Endodermal cell (in vitro differentiated cells): ENCODE measurements around the gene KIFBP. TPM values are rescaled to one million over a fixed set of nuclear protein-coding genes. Genes with fewer than 3 reads are reported as not detected.

ENCODE experiments used
- DNase-seq: peaks from one replicate; pipeline ENCODE4 v3.0.0-alpha.2; 2017
- H3K27ac ChIP-seq: 2 replicates; pipeline ENCODE4 v1.5.1; 2013; ENCODE audit warnings: mild to moderate bottlenecking, low read depth, low read length, moderate library complexity
- H3K27me3 ChIP-seq: 2 replicates; pipeline ENCODE4 v1.6.1; 2013; ENCODE audit warnings: mild to moderate bottlenecking, low read length, moderate library complexity; ENCODE audit not compliant: insufficient read depth, control insufficient read depth, poor library complexity, severe bottlenecking
- H3K36me3 ChIP-seq: 2 replicates; pipeline ENCODE4 v1.7.0; 2013; ENCODE audit warnings: mild to moderate bottlenecking, low read length, moderate library complexity; ENCODE audit not compliant: control insufficient read depth, insufficient read depth
- H3K4me1 ChIP-seq: one replicate; pipeline ENCODE4 v1.7.0; 2013; ENCODE audit warnings: low read length; ENCODE audit not compliant: control insufficient read depth, insufficient read depth
- H3K4me3 ChIP-seq: 2 replicates; pipeline ENCODE4 v1.5.1; 2013; ENCODE audit warnings: mild to moderate bottlenecking, low read length, moderate library complexity
- H3K9ac ChIP-seq: 2 replicates; pipeline ENCODE4 v1.6.1; 2013; ENCODE audit warnings: mild to moderate bottlenecking, low read length, moderate library complexity; ENCODE audit not compliant: poor library complexity, severe bottlenecking; ENCODE audit errors: extremely low read depth
- H3K9me3 ChIP-seq: 2 replicates; pipeline ENCODE4 v1.6.1; 2013; ENCODE audit warnings: mild to moderate bottlenecking, low read length, moderate library complexity; ENCODE audit not compliant: control insufficient read depth
- H3K27ac Mint-ChIP-seq: 2 replicates; pipeline ENCODE4 v1.8.0; 2020; ENCODE audit warnings: mixed read lengths
- H3K27me3 Mint-ChIP-seq: 2 replicates; pipeline ENCODE4 v1.8.0; 2021; ENCODE audit warnings: mild to moderate bottlenecking, mixed read lengths; ENCODE audit not compliant: insufficient read depth
- H3K36me3 Mint-ChIP-seq: 2 replicates; pipeline ENCODE4 v1.8.0; 2020; ENCODE audit warnings: low read depth, mixed read lengths
- H3K4me1 Mint-ChIP-seq: 2 replicates; pipeline ENCODE4 v1.8.0; 2020; ENCODE audit warnings: mixed read lengths
- H3K4me3 Mint-ChIP-seq: 2 replicates; pipeline ENCODE4 v1.8.0; 2020; ENCODE audit warnings: mild to moderate bottlenecking, moderate library complexity, mixed read lengths
- H3K9me3 Mint-ChIP-seq: 2 replicates; pipeline ENCODE4 v1.8.0; 2020; ENCODE audit warnings: mild to moderate bottlenecking, mixed read lengths
- WGBS, 2 experiments: methylation state at CpG; one replicate each; pipeline versions ENCODE4 v1.1.5 to v1.1.7; 2013; ENCODE audit warnings: missing lambda C conversion rate in 2 of 2, mixed read lengths in 1 of 2; ENCODE audit not compliant: insufficient coverage in 1 of 2, insufficient read length in 1 of 2; 5-methylcytosine and 5-hydroxymethylcytosine counted together
- total RNA-seq, 2 donors: library from RNA; stranded (reverse); fragmentation: NEBNext Ultra II Directional in 1 of 2; extraction: Animal tissue kit (Norgen Biotek cat#: 25700) in 1 of 2; gene quantifications; 2 replicates in 1 of 2; 3 replicates in 1 of 2; pipeline ENCODE4 v1.2.1, GENCODE V29; 2021
- TF ChIP-seq, protein P1 (sequence below): fragments of 200-600 bp; sonication (generic); conservative IDR thresholded peaks from 2 replicates; pipeline ENCODE4 v1.5.0; 2021; ENCODE audit warnings: antibody characterized with exemption, mild to moderate bottlenecking

KIFBP gene
- total RNA-seq, 2 donors from 2014 or later: 36.4 to 36.8 TPM

DNA sequence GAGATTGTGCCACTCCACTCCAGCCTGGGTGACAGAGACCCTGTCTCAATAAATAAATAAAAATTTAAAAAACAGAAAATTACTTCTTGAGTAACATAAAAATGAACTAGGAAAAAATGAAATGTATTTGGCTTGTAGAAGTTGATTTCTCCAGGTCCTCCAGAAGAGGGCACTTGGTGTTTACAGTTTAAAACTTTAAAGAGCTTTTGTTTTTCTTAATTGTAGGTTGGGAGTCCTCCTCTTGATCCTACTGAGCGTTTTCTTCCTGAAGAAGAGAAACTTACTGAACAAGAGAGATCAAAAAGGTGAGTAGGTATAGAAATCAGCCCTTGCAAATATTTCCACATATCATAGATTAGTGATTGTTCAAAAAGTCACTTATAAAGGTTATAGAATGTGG, 16.2 kb downstream of the KIFBP start:
- H3K27ac Mint-ChIP-seq: no peak overlapping the region
- WGBS, 2 experiments: 67% methylated on average over 1 of the region's 1 CpG; no CpG with 5 or more reads in 1 of the 2 experiments

DNA sequence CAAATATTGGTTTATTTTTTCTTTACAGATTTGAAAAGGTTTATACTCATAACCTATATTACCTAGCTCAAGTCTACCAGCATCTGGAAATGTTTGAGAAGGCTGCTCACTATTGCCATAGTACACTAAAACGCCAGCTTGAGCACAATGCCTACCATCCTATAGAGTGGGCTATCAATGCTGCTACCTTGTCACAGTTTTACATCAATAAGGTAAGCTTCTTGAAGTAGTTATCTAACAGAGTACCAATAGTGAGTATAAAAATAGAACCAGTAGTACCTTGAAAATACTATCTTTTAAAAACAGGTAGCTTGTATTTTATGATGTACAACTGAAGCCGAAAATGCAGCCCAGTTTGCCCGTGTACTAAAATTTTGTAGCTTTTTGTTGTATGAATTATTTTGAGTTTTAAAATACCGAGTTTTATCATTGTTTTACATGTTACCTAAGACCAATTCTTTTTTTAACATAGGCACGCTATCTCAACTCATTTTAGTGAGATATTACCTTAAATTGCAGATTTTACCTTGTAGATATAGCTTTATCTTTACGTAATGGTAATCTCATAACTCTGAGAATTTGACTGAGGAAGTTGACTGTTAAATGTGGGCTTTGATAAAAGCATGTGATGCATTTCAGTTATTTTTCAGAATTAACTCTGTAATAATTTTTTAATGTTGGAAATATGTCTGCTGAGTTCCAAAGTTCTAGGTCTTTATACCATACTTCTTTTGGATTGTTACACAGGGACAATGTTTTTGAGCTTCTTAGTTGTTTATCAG, 17.3 kb downstream of the KIFBP start:
- no peak for DNase-seq
- no peaks in the 10 kb centered on the region for H3K27me3 ChIP-seq
- Mint-ChIP-seq H3K27ac (no peak overlapping the region), H3K9me3 (no peaks in the 10 kb centered on the region), H3K4me1 (peaks cover 2% of the 10 kb centered on the region), H3K36me3 (peaks cover 28% of the 10 kb centered on the region), H3K4me3 (no peak overlapping the region), H3K27me3 (no peaks in the 10 kb centered on the region)
- no peaks in the 10 kb centered on the region for H3K9me3 ChIP-seq
- TF ChIP-seq, protein P1, sequence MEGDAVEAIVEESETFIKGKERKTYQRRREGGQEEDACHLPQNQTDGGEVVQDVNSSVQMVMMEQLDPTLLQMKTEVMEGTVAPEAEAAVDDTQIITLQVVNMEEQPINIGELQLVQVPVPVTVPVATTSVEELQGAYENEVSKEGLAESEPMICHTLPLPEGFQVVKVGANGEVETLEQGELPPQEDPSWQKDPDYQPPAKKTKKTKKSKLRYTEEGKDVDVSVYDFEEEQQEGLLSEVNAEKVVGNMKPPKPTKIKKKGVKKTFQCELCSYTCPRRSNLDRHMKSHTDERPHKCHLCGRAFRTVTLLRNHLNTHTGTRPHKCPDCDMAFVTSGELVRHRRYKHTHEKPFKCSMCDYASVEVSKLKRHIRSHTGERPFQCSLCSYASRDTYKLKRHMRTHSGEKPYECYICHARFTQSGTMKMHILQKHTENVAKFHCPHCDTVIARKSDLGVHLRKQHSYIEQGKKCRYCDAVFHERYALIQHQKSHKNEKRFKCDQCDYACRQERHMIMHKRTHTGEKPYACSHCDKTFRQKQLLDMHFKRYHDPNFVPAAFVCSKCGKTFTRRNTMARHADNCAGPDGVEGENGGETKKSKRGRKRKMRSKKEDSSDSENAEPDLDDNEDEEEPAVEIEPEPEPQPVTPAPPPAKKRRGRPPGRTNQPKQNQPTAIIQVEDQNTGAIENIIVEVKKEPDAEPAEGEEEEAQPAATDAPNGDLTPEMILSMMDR: no peak
- peaks cover 74% of the 10 kb centered on the region for H3K36me3 ChIP-seq
- no peak overlapping the region for H3K27ac ChIP-seq
- no peaks in the 10 kb centered on the region for H3K4me1 ChIP-seq
- 92 to 94% methylated on average over 3 to 6 of the region's 6 CpGs for WGBS, 2 experiments
- H3K9ac ChIP-seq: no peak overlapping the region
- H3K4me3 ChIP-seq: no peak overlapping the region

More for the DNA sequence above, 16.2 kb downstream of the KIFBP start:
- Histone ChIP-seq H3K4me3 (no peak overlapping the region), H3K4me1 (no peaks in the 10 kb centered on the region), H3K27me3 (no peaks in the 10 kb centered on the region), H3K9me3 (no peaks in the 10 kb centered on the region), H3K27ac (no peak overlapping the region), H3K9ac (no peak overlapping the region), H3K36me3 (peaks cover 74% of the 10 kb centered on the region)
- Mint-ChIP-seq H3K4me1 (peaks cover 2% of the 10 kb centered on the region), H3K27me3 (no peaks in the 10 kb centered on the region), H3K4me3 (no peak overlapping the region), H3K36me3 (peaks cover 27% of the 10 kb centered on the region), H3K9me3 (no peaks in the 10 kb centered on the region)
- TF ChIP-seq, protein P1: peak; percentile 73
- no peak for DNase-seq

DNA sequence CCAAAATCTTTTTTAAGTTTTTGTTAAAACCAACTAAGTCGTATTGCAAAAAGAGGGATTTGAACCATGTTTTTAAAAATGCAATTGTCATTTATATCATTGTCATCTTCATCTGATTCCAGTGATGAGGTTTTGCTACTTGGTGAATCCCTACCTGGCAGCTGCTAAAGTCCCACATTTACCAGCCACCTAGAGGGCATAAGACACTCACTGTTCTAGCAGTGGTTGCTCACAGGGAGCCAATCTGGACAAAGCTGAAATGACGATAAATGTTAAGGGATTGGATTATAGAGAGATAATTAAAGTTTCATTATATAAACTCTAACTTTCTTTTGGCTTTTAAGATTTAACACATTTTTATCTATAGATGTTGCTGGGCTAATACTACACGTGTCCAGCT, 18.7 kb downstream of the KIFBP start:
- Histone ChIP-seq H3K4me3 (no peak overlapping the region), H3K9me3 (no peaks in the 10 kb centered on the region), H3K27me3 (no peaks in the 10 kb centered on the region), H3K9ac (no peak overlapping the region), H3K4me1 (no peaks in the 10 kb centered on the region), H3K27ac (no peak overlapping the region), H3K36me3 (peaks cover 73% of the 10 kb centered on the region)
- Mint-ChIP-seq H3K9me3 (no peaks in the 10 kb centered on the region), H3K36me3 (peaks cover 29% of the 10 kb centered on the region), H3K27ac (no peak overlapping the region), H3K4me3 (no peak overlapping the region), H3K27me3 (no peaks in the 10 kb centered on the region), H3K4me1 (peaks cover 2% of the 10 kb centered on the region)
- no peak for DNase-seq
- TF ChIP-seq, protein P1: peak; percentile 49
- 94% methylated on average over 3 of the region's 3 CpGs; no CpG with 5 or more reads in 1 of the 2 experiments for WGBS, 2 experiments
